Astrocyte of the cerebellum (primary cell): ENCODE results near the gene NRDE2.
"Not testable (repeated sequence)": the region's sequence is repeated elsewhere in the genome, so short reads cannot be mapped to it uniquely, and the experiment has no call there.

Experiments used
- DNase-seq: peaks from one replicate; pipeline ENCODE4 v3.0.0-alpha.2; 2011; ENCODE audit warnings: low read depth
- H3K4me3 ChIP-seq: 2 replicates; pipeline ENCODE4 v1.5.1; 2011; ENCODE audit warnings: mild to moderate bottlenecking, low read depth, low read length, moderate library complexity
- in situ Hi-C: cut with HindIII; loops from 2 replicates; pipeline ENCODE4 v1.10.0; 2017; ENCODE audit warnings: low sequenced_read_pairs
- TF ChIP-seq, protein P1 (sequence below): IDR thresholded peaks from 2 replicates; pipeline ENCODE4 v1.5.1; 2012; ENCODE audit warnings: low read length, low read depth, moderate library complexity, mild to moderate bottlenecking; ENCODE audit errors: missing control alignments

The NRDE2 gene

DNA sequence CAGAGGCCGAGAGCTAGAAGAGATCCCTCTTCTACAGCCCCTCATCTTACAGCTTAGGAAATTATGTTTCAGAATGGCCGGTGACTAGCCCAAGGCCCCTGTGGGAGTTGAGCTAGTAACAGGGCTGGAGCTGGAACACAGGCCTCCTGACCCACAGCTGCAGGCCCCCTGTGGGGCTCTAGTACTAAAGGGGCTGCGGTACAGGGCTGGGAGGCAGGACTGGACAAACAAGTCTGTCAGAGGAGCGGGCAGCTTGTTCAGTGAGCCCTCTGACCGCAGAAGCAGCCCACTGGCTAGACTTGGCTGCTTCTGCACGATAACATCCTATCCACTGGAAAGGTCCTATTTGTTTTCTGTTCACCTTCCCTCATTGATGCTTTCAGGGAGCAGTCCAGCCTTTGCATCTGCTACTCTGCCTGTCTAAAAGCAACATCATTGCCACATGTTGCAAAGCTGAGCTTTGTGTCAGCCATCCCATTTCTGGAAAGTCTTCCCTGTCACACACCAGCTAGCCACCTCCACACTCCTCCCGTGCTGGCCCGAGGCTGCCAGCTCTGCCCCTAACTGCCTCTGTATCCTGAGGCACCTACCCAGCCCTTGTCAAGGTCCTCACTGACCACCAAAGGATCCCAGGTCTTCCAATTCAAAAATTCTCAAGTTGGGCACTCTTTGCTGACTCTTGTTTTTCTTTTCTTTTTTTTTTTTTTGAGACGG is 65.1 kb downstream of the NRDE2 start:
- TF ChIP-seq, protein P1, sequence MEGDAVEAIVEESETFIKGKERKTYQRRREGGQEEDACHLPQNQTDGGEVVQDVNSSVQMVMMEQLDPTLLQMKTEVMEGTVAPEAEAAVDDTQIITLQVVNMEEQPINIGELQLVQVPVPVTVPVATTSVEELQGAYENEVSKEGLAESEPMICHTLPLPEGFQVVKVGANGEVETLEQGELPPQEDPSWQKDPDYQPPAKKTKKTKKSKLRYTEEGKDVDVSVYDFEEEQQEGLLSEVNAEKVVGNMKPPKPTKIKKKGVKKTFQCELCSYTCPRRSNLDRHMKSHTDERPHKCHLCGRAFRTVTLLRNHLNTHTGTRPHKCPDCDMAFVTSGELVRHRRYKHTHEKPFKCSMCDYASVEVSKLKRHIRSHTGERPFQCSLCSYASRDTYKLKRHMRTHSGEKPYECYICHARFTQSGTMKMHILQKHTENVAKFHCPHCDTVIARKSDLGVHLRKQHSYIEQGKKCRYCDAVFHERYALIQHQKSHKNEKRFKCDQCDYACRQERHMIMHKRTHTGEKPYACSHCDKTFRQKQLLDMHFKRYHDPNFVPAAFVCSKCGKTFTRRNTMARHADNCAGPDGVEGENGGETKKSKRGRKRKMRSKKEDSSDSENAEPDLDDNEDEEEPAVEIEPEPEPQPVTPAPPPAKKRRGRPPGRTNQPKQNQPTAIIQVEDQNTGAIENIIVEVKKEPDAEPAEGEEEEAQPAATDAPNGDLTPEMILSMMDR: no peak
- DNase-seq: no peak
- in situ Hi-C loops: no loop called here
- H3K4me3 ChIP-seq: no peak overlapping the region

DNA sequence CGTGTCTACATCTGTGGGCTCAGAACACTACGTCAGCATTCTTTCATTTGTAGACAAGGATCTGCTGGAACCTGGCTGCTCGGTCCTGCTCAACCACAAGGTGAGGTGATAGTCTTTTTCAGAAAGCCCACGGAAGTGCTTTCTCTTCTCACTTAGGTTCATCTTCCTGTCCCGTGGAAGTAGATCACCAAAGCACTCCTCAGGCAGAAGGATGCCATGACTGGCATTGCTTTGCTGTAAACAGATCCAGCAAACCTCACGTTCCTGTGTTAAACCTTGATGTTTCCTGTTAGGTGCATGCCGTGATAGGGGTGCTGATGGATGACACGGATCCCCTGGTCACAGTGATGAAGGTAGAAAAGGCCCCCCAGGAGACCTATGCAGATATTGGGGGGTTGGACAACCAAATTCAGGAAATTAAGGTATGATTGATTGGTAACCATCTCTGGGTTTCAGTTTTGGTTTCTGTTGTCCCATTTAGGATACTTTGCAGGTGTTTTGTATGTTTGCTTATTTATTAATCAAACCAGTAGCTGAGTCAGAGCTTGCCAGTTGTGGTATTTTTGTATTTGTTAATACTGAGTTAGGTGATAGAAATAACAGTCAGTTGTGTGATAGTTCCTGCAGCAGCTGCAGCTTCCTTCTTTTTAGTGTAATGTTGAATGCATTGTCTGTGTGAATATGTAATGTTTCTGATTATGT is 67.8 kb downstream of the NRDE2 start:
- no peak for DNase-seq

DNA sequence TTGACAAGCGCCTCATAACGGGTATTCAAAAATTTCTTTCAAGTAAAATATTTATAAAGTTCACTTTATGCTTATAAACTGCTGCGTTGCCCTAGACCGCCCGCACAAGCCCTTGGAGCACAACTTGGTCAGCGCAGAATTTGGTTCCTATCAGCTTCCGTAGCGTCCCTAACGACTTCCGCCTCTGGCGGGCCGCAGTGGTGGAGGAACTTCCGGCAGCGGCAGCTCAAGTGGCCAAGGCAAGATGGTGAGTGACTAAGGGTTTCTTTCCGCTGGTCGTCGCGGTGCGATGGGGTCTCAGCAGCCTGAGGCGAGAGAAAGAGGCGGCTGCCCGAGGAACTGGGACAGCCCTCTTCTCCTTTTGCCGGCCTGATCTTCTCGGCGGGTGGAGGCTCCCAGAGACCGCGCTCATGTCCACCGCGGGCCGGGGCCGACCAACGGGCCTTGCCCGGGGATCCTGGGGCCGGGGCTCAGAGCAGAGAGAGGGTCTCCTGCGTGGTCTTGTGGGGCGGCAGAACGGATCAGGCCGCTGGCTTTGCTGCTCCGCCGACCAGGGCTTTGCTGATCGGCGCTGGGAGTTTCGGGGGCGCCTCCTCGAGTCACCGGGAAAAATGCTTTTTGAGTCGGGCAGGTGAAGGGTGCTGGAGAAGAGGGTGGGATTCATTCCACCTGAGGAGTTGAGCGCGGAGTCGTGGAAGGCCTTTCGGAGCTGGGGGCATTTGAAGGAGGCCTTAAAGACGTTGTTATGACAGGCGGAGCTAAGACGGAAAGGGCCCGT is 75.2 kb downstream of the NRDE2 start, which contains the start of gene PSMC1:
PSMC1 (plus strand) TSS at position 200 of the 778 bp plus-strand sequence; CDS start at position 245, 45 bp downstream.
- DNase-seq: peak; percentile 88
- in situ Hi-C loops: no loop called here
- TF ChIP-seq, protein P1: no peak
- peak within 1 kb of the TSS; percentile 96 for H3K4me3 ChIP-seq

More for the DNA sequence above, 67.8 kb downstream of the NRDE2 start:
- no peak overlapping the region for H3K4me3 ChIP-seq
- in situ Hi-C loops: no loop called here
- TF ChIP-seq, protein P1: no peak

DNA sequence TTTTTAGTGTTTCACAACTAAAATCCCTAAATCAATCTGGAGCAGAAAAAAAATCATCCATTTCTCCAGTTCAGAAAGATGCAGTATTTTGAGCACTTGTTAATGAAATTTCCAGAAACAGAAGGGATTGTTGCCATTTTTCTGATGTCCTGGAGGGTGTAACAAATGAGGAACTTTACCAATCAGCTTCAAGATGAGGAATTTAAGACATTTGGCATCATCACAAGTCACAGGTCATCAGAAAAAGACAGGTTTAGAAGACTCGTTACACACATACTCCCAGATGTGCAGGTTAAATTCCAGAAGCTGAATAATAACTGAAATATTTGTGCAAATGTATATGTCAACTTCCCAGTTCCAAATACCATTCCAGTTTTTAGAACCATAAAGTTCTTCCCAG is 75.9 kb downstream of the NRDE2 start:
- peak overlapping the region; percentile 96 for H3K4me3 ChIP-seq
- in situ Hi-C loops: no loop called here
- no peak for DNase-seq
- TF ChIP-seq, protein P1: no peak

DNA sequence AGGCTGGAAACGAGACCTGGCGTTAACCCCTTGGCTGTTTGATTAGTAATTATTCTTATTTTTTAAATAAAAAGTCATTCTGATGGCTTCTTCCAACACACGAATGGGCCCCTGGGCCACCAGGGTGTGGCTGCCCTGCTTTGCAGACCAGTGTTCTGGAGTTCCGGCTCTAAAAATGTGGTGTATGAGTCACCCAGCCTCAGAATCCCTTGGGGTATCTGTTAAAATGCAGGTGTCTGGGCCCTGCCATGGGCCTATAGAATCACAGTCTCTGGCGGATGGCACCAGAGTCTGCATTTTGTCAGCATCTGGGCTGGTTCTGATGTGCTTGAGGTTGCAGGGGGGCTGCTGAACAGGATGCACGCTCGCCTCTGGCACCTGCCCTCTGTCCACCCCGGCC is 77.9 kb downstream of the NRDE2 start:
- no peak overlapping the region for H3K4me3 ChIP-seq
- TF ChIP-seq, protein P1: no peak
- in situ Hi-C loops: no loop called here
- no peak for DNase-seq

DNA sequence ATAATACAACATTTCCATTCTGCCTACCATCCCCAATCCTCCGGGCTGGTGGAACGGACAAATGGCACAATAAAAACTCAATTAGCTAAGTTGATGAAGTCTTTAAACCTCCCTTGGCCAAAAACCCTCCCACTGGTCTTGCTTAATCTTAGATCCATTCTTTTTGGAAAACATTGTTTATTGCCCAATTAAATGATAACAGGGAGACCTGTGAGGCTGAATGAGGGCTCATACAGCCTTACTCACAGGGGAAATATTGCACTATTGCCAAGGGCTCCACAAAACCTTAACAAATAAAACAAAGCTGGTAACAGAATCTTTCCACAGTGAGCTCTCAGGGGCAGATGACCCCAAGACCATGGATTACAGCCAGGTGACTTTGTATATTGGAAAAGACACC is 83.1 kb downstream of the NRDE2 start:
- in situ Hi-C loops: no loop called here
- TF ChIP-seq, protein P1: no peak
- DNase-seq: no peak
- no peak overlapping the region for H3K4me3 ChIP-seq

DNA sequence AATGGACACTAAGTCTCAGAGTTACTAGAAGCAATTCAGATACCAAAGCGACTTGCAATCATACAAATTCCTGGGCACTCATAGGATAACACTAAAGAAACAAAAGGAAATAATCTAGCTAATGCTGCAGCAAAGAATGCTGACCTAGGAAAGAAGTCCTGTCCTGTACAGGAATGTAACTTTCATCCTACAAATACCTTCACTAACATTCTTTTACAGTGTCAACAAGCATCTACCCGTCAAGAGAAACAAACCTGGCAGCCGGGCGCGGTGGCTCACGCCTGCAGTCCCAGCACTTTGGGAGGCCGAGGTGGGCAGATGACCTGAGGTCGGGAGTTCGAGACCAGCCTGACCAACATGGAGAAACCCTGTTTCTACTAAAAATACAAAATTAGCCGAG is 84.3 kb downstream of the NRDE2 start:
- H3K4me3 ChIP-seq, in situ Hi-C loops, DNase-seq: not testable (repeated sequence)
